NCI-H1105 (cell line): ENCODE results near the gene TNFRSF25.
"Not testable (repeated sequence)": the region's sequence is repeated elsewhere in the genome, so short reads cannot be mapped to it uniquely, and the experiment has no call there.

Source experiments
- DNase-seq: peaks from one replicate; lab custom pipeline; 2025; lab: John Stamatoyannopoulos, UW

TNFRSF25 gene

GRCh38 chr1:6468729-6469461 lies 2.9 kb upstream of the TNFRSF25 start:
- DNase-seq = no peak

GRCh38 chr1:6467744-6468688 lies 2.0 kb upstream of the TNFRSF25 start:
- DNase-seq = no peak

- no peak for DNase-seq
Measured at GRCh38 chr1:6467224-6467623, 1.3 kb upstream of the TNFRSF25 start.

GRCh38 chr1:6466751-6467150 lies 778 bp upstream of the TNFRSF25 start:
- DNase-seq = no peak

GRCh38 chr1:6465461-6466005 lies 440 bp downstream of the TNFRSF25 start:
- no peak for DNase-seq

- DNase-seq = no peak
Measured at GRCh38 chr1:6464915-6465314, 1.1 kb downstream of the TNFRSF25 start.

GRCh38 chr1:6464514-6464836 lies 1.5 kb downstream of the TNFRSF25 start:
- DNase-seq = peak; percentile 39

GRCh38 chr1:6463120-6463412 lies 2.9 kb downstream of the TNFRSF25 start:
- DNase-seq = no peak

GRCh38 chr1:6462412-6463119 lies 3.4 kb downstream of the TNFRSF25 start:
- DNase-seq = no peak

- DNase-seq = no peak
Measured at GRCh38 chr1:6461538-6462411, 4.2 kb downstream of the TNFRSF25 start.

GRCh38 chr1:6461051-6461530 lies 4.9 kb downstream of the TNFRSF25 start:
- DNase-seq = no peak

- no peak for DNase-seq
Measured at GRCh38 chr1:6460301-6461050, 5.5 kb downstream of the TNFRSF25 start.

- no peak for DNase-seq
Measured at GRCh38 chr1:6459850-6460265, 6.1 kb downstream of the TNFRSF25 start.

GRCh38 chr1:6456800-6457466 lies 9.0 kb downstream of the TNFRSF25 start:
- DNase-seq = no peak

- DNase-seq = not testable (repeated sequence)
Measured at GRCh38 chr1:6455752-6456520, 10.0 kb downstream of the TNFRSF25 start.

GRCh38 chr1:6454856-6455751 lies 10.9 kb downstream of the TNFRSF25 start:
- DNase-seq = no peak

GRCh38 chr1:6453895-6454855 lies 11.8 kb downstream of the TNFRSF25 start:
- not testable (repeated sequence) for DNase-seq
